Posterior cingulate gyrus (tissue), 11 donors: ENCODE measurements around the gene ZNF30.
"Not testable (repeated sequence)": the region's sequence is repeated elsewhere in the genome, so short reads cannot be mapped to it uniquely, and the experiment has no call there.

Experiments
- DNase-seq, 10 donors: peaks; one replicate each; pipeline versions ENCODE4 v3.0.0 to v3.0.0-alpha.2; 2020 to 2021; ENCODE audit warnings: mixed read lengths in 3 of 10
- intact Hi-C: fragments of 100-400 bp; cut with DNase I; formaldehyde crosslinking; loops from one replicate; pipeline ENCODE4 v1.15.1; 2023

The ZNF30 gene

DNA sequence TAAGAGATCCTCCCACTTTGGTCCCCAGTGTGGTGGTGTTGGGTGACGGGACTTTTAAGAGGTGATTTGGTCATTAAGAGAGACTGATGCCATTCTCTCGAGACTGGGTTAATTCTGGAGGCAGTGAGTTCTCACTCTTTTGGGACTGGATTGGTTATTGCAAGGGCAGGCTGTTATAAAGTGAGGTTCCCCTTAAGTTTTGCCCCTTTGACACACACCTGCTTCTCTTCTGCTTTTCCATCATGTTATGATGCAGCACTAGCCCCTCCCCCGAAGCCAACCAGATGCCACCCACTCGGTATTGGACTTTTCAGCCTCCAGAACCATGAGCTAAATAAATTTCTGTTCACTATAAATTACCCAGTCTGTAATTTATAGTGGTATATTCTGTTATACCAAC lies 57.1 kb downstream of the ZNF30 start:
- no peak for DNase-seq
- intact Hi-C loops = no loop called here

DNA sequence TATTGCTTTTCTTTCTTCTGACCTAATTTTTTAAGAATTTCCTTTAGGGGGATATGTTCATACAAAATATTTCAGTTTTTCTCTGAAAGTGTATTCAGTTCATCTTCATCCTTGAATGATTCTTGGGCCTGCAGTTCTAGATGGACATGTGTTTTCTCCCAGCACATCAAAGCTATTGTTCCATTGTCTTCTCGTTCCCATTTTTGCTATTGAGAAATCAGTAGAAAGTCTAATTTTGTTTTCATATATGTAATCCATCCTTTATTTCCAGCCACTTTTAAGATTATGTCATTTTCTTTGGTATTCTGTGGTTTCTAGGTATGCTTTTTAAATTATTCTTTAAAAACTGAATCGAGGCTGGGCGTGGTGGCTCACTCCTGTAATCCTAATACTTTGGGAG lies 57.6 kb downstream of the ZNF30 start:
- intact Hi-C loops = no loop called here
- DNase-seq = no peak

DNA sequence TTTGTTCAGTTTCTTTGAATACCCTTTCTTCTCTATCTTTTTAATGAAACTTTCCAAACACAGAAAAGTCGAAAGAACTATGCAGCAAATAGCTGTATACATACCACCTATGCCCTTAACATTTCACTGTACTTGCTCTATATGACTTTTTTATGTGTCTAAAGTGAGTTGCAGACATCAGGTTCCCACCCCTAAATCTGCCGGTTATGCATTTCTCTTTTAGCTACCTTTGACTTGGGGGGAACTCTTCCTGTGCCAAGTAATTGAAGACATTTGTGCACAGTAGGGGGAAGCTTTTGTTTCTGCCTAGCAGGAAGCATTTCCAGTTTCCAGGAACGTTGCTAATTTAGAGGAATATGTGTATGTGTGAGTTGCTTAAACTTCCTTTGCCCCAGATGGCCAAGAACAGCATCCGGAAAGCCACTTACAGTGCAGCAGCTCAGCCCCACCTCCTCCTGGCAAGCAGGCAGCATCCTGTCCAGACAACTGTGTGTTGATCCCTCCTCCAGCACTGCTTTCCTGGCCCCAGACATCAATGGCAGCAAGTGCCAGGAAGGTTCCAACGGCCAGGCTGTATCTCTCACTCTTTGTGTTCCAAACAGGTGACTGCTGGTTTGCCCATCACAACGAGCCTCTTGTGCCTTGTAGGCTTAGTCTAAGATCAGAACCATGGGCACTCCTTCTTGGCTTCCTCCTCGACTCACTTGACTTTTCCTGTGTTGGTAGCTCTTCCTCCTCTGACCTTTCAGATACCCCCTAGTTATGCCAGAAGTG lies 58.7 kb downstream of the ZNF30 start:
- intact Hi-C loops = no loop called here
- DNase-seq = peak in 2 of 10 donors; percentile 44 to 71

DNA sequence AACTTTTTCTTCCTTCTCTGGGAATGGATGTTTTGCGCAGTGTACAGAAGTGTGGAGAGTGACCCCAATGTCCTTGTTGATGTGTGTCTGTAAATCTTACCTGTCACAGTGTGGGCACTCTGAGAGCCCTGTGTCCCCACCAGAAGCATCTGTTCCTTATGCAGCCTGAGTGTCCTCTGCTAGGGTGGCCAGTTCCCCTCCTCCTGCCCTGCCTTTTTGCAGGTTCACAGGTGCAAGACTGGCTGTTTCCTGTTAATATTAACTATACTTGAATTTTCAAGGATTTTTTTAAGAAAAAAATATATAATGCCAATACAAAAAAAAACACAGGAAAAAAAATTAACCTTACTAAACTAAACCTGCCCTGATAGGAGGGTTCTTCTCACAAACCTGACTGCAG lies 61.4 kb downstream of the ZNF30 start:
- peak in 2 of 10 donors; percentile 8 to 21 for DNase-seq
- intact Hi-C loops = no loop called here

DNA sequence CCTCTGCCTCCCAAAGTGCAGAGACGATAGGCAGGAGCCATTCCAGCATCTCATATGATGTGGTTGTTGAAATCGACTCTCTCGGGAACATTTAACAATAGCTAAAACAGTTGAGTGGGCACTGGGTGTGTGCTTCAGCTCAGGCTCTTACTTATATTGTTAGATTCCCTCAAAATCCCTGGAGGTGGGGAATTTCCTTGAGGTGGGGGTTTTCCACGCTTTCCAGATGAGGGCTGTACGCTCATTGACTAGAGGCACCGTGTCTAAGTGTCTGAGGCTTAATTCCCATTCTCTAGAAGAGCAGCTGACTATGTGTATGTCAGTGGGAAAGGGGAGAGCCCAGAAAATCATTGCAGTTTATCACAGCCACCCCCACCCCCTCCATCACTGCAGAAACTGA lies 62.6 kb downstream of the ZNF30 start:
- intact Hi-C loops = no loop called here
- DNase-seq = no peak

DNA sequence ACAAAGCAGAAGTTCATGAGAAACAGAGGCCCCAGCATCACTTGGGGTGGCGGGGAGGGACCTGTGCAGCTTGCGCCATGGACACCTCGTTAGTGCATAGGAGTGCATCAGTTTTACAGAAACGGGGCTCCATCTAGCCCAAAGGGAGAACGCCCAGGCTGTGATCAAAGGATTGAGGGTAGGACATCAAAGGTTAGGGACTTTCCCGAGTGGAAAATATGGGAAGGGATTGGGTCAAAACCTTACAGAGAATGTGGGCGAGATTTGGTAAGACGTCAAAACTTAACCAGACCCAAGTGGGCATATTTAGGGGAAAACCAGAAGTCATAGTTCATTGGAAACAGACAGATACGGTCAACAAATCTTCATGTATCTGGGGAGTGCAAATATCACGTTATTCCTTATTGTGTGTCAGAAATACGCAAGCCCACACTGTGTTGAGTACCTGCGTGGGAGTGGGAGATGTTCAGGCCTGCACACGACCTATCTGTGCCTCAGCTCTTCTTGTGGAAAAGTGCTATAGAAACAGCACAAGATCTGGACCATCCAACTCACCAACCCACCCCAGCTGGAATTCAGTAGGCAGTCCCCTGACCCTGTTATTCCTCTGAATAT lies 64.0 kb downstream of the ZNF30 start:
- peak in 2 of 10 donors; percentile 38 to 54 for DNase-seq
- intact Hi-C loops = no loop called here

DNA sequence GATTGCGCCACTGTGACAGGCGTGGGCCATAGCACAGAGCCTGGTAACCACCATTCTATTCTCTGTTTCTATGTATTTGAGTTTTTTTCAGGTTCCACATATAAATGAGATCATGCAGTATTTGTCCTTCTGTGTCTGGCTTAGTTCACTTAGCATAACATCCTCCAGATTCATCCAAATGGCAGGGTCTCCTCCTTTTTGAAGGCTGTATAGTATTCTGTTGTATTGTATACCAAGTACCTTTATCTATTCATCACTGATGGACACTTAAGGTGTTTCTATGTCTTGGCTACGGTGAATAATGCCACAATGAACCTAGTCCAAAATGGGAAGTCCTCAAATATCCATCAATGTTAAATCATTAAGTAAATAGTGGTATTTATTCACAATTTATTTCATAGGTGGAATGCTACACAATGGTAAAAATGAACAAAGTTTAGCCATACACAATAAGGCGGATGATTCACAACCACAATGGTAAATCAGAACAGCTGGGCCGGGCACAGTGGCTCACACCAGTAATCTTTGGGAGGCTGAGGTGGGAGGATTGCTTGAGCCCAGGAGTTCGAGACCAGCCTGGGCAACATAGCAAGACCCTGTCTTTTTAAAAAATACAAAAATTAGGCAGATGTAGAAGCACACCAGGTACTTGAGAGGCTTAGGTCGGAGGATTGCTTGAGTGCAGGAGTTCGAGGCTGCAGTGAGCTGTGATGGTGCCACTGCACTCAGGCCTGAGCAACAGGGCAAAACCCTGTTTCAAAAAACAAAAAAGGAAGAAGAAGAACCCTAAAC lies 65.0 kb downstream of the ZNF30 start:
- intact Hi-C loops = no loop called here
- peak in 2 of 10 donors; percentile 18 to 20 for DNase-seq

DNA sequence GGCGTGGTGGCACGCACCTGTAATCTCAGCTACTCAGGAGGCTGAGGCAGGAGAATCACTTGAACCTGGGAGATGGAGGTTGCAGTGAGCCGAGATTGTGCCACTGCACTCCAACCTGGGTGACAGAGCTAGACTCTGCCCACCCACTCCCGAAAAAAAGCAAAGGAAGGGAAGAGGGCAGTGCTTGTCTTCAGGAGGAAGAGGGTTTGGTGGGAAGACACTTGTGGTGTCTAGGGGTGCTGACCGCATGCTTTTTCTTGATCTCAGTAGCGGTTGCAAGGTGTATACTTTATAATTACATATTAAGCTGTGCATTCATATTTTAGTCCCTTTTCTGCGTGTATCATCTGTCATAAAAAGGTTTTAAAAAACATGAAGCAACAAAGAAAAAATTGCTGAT lies 65.9 kb downstream of the ZNF30 start:
- intact Hi-C loops = not testable (repeated sequence)
- peak in 2 of 10 donors; percentile 11 to 12 for DNase-seq

DNA sequence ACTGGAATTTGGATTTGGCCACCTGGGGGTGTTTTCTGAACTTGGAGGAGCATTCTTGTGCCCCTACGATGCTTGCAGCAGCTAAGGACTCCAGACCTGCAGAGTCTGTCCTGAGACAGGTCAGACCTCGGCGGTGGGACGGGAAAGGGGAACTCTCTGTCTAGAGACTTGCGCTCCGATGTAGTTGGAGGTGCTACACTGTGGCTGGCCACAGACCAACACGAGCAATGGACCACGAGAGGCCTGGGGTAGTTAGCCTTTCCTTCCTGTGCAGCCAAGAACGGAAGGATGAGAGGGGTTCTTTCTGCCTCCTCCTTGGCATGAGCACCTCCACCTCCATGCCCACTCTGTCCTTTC lies 67.6 kb downstream of the ZNF30 start:
- intact Hi-C loops = no loop called here
- DNase-seq = peak in 2 of 10 donors; percentile 32 to 58
